Stomach (tissue), 4 donors: ENCODE data around the gene OBP2A.

ENCODE experiments used
- EP300 ChIP-seq: sonication (generic); formaldehyde crosslinking; IDR thresholded peaks from one replicate; pipeline ENCODE4 v1.6.1; 2017; ENCODE audit warnings: antibody characterized with exemption
- POLR2A ChIP-seq, 4 donors: fragments of 450-650 bp; IDR thresholded peaks; one replicate each; pipeline ENCODE4 v1.6.1; 2016; ENCODE audit warnings: antibody characterized with exemption in 4 of 4, control low read depth in 2 of 4, mild to moderate bottlenecking in 1 of 4, moderate library complexity in 1 of 4
- POLR2AphosphoS5 ChIP-seq, 3 donors: sonication (generic); formaldehyde crosslinking; IDR thresholded peaks; one replicate each; pipeline ENCODE4 v1.6.1; 2016; ENCODE audit warnings: antibody characterized with exemption in 3 of 3
- TF ChIP-seq, protein P1 (sequence below), 7 experiments: fragments of 450-650 bp in 4 of 7; fragments of 200-600 bp in 3 of 7; sonication (generic) in 3 of 7; IDR thresholded peaks; one replicate each; pipeline ENCODE4 v1.5.1; 2016 to 2019; ENCODE audit warnings: antibody characterized with exemption in 7 of 7, control low read depth in 2 of 7, mild to moderate bottlenecking in 1 of 7

- TF ChIP-seq POLR2AphosphoS5 (IDR thresholded peaks at IDR 0.05) (no peak), POLR2A (IDR thresholded peaks at IDR 0.05) (no peak), EP300 (no peak)
- TF ChIP-seq, protein P1, sequence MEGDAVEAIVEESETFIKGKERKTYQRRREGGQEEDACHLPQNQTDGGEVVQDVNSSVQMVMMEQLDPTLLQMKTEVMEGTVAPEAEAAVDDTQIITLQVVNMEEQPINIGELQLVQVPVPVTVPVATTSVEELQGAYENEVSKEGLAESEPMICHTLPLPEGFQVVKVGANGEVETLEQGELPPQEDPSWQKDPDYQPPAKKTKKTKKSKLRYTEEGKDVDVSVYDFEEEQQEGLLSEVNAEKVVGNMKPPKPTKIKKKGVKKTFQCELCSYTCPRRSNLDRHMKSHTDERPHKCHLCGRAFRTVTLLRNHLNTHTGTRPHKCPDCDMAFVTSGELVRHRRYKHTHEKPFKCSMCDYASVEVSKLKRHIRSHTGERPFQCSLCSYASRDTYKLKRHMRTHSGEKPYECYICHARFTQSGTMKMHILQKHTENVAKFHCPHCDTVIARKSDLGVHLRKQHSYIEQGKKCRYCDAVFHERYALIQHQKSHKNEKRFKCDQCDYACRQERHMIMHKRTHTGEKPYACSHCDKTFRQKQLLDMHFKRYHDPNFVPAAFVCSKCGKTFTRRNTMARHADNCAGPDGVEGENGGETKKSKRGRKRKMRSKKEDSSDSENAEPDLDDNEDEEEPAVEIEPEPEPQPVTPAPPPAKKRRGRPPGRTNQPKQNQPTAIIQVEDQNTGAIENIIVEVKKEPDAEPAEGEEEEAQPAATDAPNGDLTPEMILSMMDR (IDR thresholded peaks at IDR 0.05): no peak
Measured at GRCh38 chr9:135572233-135572632, 26.3 kb downstream of the OBP2A start.
